GM19395 (cell line): ENCODE data around the gene PUS1.
"Not testable (repeated sequence)": the region's sequence is repeated elsewhere in the genome, so short reads cannot be mapped to it uniquely, and the experiment has no call there.

Experiments
- ATAC-seq: cut with Tn5 transposase; IDR thresholded peaks from one replicate; pipeline ENCODE4 v1.9.1; 2021; ENCODE audit warnings: mild to moderate bottlenecking, moderate library complexity; ENCODE audit not compliant: unreplicated experiment

The PUS1 gene

GRCh38 chr12:131928711-131929580 lies at the start of gene PUS1:
Gene PUS1, plus strand, starts transcription at chr12:131929276. Its CDS starts 447 bp downstream, at chr12:131929723.
- peak; percentile 61 for ATAC-seq

- no peak for ATAC-seq
These were observed 46.1 kb upstream of the PUS1 start for GRCh38 chr12:131882804-131883520.

- ATAC-seq = no peak
These were observed 45.6 kb upstream of the PUS1 start for GRCh38 chr12:131883521-131883900.

- ATAC-seq = not testable (repeated sequence)
These were observed 44.0 kb upstream of the PUS1 start for GRCh38 chr12:131885076-131885475.

- no peak for ATAC-seq
These were observed 43.5 kb upstream of the PUS1 start for GRCh38 chr12:131885543-131886057.

- ATAC-seq = not testable (repeated sequence)
These were observed 37.4 kb upstream of the PUS1 start for GRCh38 chr12:131891722-131892121.

GRCh38 chr12:131892711-131893604 lies 36.1 kb upstream of the PUS1 start:
- no peak for ATAC-seq

- no peak for ATAC-seq
These were observed 35.3 kb upstream of the PUS1 start for GRCh38 chr12:131893605-131894312.

- ATAC-seq = peak; percentile 74
These were observed 34.7 kb upstream of the PUS1 start, which contains the start of gene ULK1 for GRCh38 chr12:131894313-131894860. Gene ULK1, plus strand, starts transcription at chr12:131894622. Its CDS starts 380 bp downstream, at chr12:131895002.

GRCh38 chr12:131894981-131895639 lies 34.0 kb upstream of the PUS1 start:
- peak; percentile 4 for ATAC-seq

GRCh38 chr12:131895640-131896079 lies 33.4 kb upstream of the PUS1 start:
- ATAC-seq = peak; percentile 24

GRCh38 chr12:131896080-131896810 lies 32.8 kb upstream of the PUS1 start:
- ATAC-seq = peak; percentile 68

- ATAC-seq = no peak
These were observed 32.2 kb upstream of the PUS1 start for GRCh38 chr12:131896811-131897270.

GRCh38 chr12:131897276-131897675 lies 31.8 kb upstream of the PUS1 start:
- no peak for ATAC-seq

- no peak for ATAC-seq
These were observed 31.2 kb upstream of the PUS1 start for GRCh38 chr12:131897875-131898274.

- no peak for ATAC-seq
These were observed 28.7 kb upstream of the PUS1 start for GRCh38 chr12:131900397-131900796.

- no peak for ATAC-seq
These were observed 27.4 kb upstream of the PUS1 start for GRCh38 chr12:131901431-131902331.
